Measurements from ENCODE around the gene CCSER1. TPM values are rescaled to one million over a fixed set of nuclear protein-coding genes. Genes with fewer than 3 reads are reported as not detected.

The CCSER1 gene
- total and polyA plus RNA-seq, 2 experiments from 2014 or later, result 2.9 to 3.4 TPM

GRCh38 chr4:90246816-90247215 lies 119.6 kb downstream of the CCSER1 start:
- H3F3A ChIP-seq (replicated peaks; ENCODE audit: low read depth), result no peaks in the 10 kb centered on the region
- H3K4me1 ChIP-seq (ENCODE audit: insufficient read depth), result no peaks in the 10 kb centered on the region
- H3K79me2 ChIP-seq (replicated peaks; ENCODE audit: insufficient read depth), result no peaks in the 10 kb centered on the region
- H2AFZ ChIP-seq, result no peak overlapping the region
- Mint-ChIP-seq H3K36me3 (ENCODE audit: low read depth) (no peaks in the 10 kb centered on the region), H3K27ac (no peak overlapping the region), H3K4me1 (0 out of 3 replicates have a peak, but pooled peaks cover 3% of the 10 kb centered on the region), H3K4me3 (no peak overlapping the region), H3K9me3 (no peaks in the 10 kb centered on the region), H3K27me3 (ENCODE audit: insufficient read depth, low read depth, poor library complexity) (no peaks in the 10 kb centered on the region)
- no peaks in the 10 kb centered on the region for H4K20me1 ChIP-seq (replicated peaks; ENCODE audit: insufficient read depth)
- no peak for TF ChIP-seq EZH2phosphoT487 (IDR thresholded peaks at IDR 0.05; ENCODE audit: unreplicated experiment)
- no peaks in the 10 kb centered on the region for H3K36me3 ChIP-seq (ENCODE audit: insufficient read depth)
- no peaks in the 10 kb centered on the region for H3K9me2 ChIP-seq (ENCODE audit: insufficient read depth)
- no peak for ATAC-seq
- H3K4me3 ChIP-seq, result no peak overlapping the region
- no peak overlapping the region for H3K27ac ChIP-seq (ENCODE audit: low read depth)
- no peaks in the 10 kb centered on the region for H3K27me3 ChIP-seq (ENCODE audit: insufficient read depth)
- DNase-seq (ENCODE audit: low spot score), result no peak
- H3K4me2 ChIP-seq, result no peak overlapping the region

DNA sequence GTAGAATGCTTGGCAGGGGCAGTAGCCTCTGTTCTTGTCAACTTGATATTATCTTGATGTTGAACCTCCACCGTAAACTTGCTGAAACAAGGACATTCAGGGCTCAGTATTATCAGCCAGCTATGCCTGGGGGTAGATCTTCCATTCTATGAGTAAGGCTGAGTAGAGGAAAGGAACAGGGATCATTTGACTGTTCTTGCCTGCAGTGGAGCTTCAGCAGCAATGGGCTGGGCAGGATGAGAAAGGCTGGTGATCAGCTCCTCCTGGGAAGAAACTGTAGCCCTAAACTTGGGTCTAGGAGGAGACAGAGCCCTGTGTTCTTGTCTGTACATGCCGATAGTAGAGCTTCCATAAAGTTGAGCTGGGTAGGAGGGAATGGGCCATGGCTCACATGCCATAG lies 127.2 kb downstream of the CCSER1 start:
- Mint-ChIP-seq H3K4me1 (no peaks in the 10 kb centered on the region), H3K27ac (no peak overlapping the region), H3K36me3 (ENCODE audit: low read depth) (no peaks in the 10 kb centered on the region), H3K9me3 (no peaks in the 10 kb centered on the region), H3K27me3 (ENCODE audit: insufficient read depth, low read depth, poor library complexity) (no peaks in the 10 kb centered on the region), H3K4me3 (no peak overlapping the region)
- no peak for DNase-seq (ENCODE audit: low spot score)
- ATAC-seq, result no peak
- Histone ChIP-seq H3K27me3 (ENCODE audit: insufficient read depth) (no peaks in the 10 kb centered on the region), H3K79me2 (replicated peaks; ENCODE audit: insufficient read depth) (no peaks in the 10 kb centered on the region), H3K27ac (ENCODE audit: low read depth) (no peak overlapping the region), H3K4me1 (ENCODE audit: insufficient read depth) (no peaks in the 10 kb centered on the region), H3K9me2 (ENCODE audit: insufficient read depth) (no peaks in the 10 kb centered on the region), H3K4me3 (no peak overlapping the region), H3K36me3 (ENCODE audit: insufficient read depth) (no peaks in the 10 kb centered on the region), H3K4me2 (no peak overlapping the region), H4K20me1 (replicated peaks; ENCODE audit: insufficient read depth) (no peaks in the 10 kb centered on the region), H3F3A (replicated peaks; ENCODE audit: low read depth) (no peaks in the 10 kb centered on the region), H2AFZ (peak overlapping the region; percentile 61; the same call in 1 of the 2 replicates)
- TF ChIP-seq ZNF331 (CRISPR knock-in tag; IDR thresholded peaks at IDR 0.05; ENCODE audit: low read depth) (no peak), POLR2AphosphoS5 (IDR thresholded peaks at IDR 0.05; ENCODE audit: low read depth) (no peak), ZNF114 (CRISPR knock-in tag; IDR thresholded peaks at IDR 0.05) (no peak), EZH2phosphoT487 (IDR thresholded peaks at IDR 0.05; ENCODE audit: unreplicated experiment) (no peak), NANOG (IDR thresholded peaks at IDR 0.05; ENCODE audit: borderline replicate concordance) (no peak), JUNB (IDR thresholded peaks at IDR 0.05; ENCODE audit: unreplicated experiment) (no peak), EZH2 (IDR thresholded peaks at IDR 0.05; ENCODE audit: low read depth, unreplicated experiment) (no peak)
- TF ChIP-seq, protein P1, sequence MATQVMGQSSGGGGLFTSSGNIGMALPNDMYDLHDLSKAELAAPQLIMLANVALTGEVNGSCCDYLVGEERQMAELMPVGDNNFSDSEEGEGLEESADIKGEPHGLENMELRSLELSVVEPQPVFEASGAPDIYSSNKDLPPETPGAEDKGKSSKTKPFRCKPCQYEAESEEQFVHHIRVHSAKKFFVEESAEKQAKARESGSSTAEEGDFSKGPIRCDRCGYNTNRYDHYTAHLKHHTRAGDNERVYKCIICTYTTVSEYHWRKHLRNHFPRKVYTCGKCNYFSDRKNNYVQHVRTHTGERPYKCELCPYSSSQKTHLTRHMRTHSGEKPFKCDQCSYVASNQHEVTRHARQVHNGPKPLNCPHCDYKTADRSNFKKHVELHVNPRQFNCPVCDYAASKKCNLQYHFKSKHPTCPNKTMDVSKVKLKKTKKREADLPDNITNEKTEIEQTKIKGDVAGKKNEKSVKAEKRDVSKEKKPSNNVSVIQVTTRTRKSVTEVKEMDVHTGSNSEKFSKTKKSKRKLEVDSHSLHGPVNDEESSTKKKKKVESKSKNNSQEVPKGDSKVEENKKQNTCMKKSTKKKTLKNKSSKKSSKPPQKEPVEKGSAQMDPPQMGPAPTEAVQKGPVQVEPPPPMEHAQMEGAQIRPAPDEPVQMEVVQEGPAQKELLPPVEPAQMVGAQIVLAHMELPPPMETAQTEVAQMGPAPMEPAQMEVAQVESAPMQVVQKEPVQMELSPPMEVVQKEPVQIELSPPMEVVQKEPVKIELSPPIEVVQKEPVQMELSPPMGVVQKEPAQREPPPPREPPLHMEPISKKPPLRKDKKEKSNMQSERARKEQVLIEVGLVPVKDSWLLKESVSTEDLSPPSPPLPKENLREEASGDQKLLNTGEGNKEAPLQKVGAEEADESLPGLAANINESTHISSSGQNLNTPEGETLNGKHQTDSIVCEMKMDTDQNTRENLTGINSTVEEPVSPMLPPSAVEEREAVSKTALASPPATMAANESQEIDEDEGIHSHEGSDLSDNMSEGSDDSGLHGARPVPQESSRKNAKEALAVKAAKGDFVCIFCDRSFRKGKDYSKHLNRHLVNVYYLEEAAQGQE (IDR thresholded peaks at IDR 0.05; ENCODE audit: unreplicated experiment), result no peak
- TF ChIP-seq, protein P2, sequence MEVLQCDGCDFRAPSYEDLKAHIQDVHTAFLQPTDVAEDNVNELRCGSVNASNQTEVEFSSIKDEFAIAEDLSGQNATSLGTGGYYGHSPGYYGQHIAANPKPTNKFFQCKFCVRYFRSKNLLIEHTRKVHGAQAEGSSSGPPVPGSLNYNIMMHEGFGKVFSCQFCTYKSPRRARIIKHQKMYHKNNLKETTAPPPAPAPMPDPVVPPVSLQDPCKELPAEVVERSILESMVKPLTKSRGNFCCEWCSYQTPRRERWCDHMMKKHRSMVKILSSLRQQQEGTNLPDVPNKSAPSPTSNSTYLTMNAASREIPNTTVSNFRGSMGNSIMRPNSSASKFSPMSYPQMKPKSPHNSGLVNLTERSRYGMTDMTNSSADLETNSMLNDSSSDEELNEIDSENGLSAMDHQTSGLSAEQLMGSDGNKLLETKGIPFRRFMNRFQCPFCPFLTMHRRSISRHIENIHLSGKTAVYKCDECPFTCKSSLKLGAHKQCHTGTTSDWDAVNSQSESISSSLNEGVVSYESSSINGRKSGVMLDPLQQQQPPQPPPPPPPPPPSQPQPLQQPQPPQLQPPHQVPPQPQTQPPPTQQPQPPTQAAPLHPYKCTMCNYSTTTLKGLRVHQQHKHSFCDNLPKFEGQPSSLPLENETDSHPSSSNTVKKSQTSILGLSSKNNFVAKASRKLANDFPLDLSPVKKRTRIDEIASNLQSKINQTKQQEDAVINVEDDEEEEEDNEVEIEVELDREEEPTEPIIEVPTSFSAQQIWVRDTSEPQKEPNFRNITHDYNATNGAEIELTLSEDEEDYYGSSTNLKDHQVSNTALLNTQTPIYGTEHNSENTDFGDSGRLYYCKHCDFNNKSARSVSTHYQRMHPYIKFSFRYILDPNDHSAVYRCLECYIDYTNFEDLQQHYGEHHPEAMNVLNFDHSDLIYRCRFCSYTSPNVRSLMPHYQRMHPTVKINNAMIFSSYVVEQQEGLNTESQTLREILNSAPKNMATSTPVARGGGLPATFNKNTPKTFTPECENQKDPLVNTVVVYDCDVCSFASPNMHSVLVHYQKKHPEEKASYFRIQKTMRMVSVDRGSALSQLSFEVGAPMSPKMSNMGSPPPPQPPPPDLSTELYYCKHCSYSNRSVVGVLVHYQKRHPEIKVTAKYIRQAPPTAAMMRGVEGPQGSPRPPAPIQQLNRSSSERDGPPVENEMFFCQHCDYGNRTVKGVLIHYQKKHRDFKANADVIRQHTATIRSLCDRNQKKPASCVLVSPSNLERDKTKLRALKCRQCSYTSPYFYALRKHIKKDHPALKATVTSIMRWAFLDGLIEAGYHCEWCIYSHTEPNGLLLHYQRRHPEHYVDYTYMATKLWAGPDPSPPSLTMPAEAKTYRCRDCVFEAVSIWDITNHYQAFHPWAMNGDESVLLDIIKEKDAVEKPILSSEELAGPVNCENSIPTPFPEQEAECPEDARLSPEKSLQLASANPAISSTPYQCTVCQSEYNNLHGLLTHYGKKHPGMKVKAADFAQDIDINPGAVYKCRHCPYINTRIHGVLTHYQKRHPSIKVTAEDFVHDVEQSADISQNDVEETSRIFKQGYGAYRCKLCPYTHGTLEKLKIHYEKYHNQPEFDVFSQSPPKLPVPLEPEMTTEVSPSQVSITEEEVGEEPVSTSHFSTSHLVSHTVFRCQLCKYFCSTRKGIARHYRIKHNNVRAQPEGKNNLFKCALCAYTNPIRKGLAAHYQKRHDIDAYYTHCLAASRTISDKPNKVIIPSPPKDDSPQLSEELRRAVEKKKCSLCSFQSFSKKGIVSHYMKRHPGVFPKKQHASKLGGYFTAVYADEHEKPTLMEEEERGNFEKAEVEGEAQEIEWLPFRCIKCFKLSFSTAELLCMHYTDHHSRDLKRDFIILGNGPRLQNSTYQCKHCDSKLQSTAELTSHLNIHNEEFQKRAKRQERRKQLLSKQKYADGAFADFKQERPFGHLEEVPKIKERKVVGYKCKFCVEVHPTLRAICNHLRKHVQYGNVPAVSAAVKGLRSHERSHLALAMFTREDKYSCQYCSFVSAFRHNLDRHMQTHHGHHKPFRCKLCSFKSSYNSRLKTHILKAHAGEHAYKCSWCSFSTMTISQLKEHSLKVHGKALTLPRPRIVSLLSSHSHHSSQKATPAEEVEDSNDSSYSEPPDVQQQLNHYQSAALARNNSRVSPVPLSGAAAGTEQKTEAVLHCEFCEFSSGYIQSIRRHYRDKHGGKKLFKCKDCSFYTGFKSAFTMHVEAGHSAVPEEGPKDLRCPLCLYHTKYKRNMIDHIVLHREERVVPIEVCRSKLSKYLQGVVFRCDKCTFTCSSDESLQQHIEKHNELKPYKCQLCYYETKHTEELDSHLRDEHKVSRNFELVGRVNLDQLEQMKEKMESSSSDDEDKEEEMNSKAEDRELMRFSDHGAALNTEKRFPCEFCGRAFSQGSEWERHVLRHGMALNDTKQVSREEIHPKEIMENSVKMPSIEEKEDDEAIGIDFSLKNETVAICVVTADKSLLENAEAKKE (CRISPR knock-in tag; IDR thresholded peaks at IDR 0.05), result no peak
- TF ChIP-seq, protein P3, sequence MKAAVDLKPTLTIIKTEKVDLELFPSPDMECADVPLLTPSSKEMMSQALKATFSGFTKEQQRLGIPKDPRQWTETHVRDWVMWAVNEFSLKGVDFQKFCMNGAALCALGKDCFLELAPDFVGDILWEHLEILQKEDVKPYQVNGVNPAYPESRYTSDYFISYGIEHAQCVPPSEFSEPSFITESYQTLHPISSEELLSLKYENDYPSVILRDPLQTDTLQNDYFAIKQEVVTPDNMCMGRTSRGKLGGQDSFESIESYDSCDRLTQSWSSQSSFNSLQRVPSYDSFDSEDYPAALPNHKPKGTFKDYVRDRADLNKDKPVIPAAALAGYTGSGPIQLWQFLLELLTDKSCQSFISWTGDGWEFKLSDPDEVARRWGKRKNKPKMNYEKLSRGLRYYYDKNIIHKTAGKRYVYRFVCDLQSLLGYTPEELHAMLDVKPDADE (IDR thresholded peaks at IDR 0.05), result no peak
